DMS79 (cell line): Measurements from ENCODE around the gene CCSER1.

ENCODE experiments used
- DNase-seq: peaks from one replicate; lab custom pipeline; 2025; lab: John Stamatoyannopoulos, UW

Gene CCSER1

DNA sequence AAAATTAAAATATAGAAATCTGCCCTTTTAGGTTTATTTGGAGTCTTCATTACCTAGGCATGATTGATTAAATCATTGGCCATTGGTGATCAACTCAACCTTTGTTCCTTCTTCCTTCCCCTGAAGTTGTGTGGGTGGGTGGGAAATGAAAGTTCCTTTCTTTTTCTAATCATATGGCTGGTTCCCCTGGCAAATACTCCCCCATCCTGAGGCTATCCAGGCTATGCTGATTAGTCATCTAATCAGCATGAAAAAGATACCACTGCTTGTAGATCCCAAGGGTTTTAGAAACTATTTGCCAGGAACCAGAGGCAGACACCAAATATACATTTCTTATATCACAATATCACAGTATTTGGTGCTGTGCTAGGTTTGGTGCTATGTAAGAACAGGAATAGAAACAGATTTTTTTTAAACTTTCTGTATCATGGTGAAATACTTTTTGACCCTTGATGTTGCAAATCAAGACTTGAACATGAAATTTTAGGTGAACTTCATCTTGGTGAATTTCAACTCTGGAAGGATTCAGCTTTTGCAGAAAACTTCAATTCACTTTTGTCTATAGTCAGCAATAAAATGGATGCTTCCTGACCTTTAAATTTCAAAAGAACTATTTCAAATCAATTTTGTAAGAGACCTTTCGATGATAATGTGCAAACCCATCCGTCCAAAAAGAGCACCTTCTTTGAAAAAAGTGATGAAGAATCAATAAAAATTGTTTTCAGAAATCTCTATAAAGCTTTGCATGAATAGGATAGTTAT, 71.1 kb downstream of the CCSER1 start:
- DNase-seq: no peak

DNA sequence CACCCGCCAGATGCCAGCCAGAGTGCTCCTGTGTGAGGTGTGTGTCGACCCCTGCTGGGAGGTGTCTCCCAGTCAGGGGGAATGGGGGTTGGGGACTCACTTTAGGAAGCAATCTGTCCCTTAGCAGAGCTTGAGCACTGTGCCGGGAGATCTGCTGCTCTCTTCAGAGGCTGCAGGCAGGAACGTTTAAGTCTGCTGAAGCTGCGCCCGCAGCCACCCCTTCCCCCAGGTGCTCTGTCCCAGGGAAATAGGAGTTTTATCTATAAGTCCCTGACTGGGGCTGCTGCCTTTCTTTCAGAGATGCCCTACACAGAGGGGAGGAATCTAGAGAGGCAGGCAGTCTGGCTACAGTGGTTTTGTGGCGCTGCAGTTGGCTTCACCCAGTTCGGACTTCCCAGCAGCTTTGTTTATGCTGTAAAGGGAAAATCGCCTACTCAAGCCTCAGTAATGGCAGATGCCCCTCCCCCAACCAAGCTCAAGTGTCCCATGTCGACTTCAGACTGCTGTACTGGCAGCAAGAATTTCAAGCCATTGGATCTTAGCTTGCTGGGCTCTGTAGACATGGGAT, 80.8 kb downstream of the CCSER1 start:
- no peak for DNase-seq

DNA sequence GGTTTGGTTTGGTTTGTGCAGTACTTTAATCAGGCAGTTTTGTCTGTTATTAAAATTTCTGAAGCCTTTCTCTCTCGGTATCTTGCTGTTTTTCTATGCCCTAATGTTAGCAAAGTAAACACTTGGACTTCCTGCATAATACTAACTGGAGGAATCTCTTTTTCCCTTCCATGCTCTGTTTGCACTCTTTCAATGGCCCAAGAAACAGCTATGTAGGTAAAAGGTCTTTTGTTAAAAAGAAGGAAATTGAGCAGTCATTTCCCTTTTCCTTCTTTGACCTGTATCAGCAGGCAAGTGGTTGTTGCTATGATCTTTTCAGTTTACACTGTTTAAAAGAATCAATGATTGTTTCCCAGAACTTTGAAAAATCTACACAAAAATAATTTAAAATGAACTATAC, 82.7 kb downstream of the CCSER1 start:
- DNase-seq: no peak

DNA sequence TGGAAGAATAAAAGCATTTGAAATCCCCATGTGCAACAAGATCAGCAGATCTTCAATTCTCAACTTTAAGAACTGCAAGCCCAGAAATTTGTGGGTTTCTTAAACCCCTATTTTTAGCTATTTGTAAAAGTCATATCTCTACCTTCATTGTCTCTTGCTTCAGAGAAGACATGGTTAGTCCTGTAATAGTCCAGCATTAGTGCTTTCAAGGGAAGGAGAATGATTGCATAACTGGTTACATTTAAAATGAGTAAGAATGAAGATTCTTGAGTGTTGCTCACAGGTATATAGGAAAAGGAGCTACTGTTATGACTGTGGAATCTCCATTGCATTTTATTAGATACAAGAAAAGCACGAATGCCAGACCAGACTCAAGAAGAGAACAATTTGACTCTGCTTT, 84.0 kb downstream of the CCSER1 start:
- no peak for DNase-seq

DNA sequence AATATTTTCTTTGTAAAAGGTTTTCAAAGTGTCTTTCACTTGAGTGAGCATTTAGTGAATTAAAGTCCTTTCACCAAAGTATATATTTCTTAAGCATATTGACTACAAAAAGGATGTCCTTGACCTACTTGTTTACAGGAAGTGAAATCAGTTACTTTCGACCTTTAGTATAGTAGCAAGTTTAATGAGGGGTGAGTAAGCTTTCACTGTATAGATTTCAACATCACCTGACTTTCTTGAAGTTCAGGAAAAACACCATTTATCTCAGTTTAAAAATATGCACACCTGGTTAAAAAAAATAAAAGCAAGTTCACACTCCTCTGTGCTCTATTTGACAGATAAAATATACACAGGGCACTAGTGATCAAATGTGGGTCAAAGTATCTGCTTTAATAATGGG, 88.1 kb downstream of the CCSER1 start:
- DNase-seq: no peak

DNA sequence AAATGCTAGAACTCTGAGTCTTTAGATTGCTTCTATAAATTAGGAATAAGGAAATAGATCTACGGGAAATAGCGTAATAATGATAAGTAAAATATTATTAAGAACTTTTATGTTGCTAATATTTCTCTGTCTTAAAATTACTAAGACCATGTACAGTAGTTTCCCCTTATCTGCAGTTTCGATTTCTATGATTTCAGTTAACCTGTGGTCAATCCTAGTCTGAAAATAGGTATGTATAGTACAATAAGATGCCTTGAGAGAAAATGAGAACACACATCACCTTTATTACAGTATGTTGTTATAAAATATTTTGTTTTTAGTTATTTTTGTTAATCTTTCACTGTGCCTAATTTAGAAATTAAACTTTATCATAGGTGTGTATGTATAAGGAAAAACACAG, 92.6 kb downstream of the CCSER1 start:
- DNase-seq: no peak

DNA sequence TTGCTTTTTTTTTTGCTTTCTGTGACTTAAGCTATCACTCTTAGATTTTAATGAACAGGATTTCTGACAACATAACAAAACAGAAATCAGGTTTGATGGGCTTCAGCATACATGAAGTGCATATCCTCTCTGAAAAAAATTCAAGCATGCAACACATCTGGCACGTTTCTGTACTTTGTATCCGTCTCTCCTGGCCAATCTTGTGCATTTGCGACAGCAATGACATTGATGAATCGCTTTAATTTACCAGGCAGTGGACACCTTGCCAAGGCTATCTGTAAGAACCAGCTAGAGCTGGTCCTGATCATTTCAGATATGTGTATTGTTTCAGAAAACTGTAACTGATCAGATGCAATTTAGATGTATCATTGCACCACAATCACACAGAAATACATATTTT, 93.3 kb downstream of the CCSER1 start:
- no peak for DNase-seq

DNA sequence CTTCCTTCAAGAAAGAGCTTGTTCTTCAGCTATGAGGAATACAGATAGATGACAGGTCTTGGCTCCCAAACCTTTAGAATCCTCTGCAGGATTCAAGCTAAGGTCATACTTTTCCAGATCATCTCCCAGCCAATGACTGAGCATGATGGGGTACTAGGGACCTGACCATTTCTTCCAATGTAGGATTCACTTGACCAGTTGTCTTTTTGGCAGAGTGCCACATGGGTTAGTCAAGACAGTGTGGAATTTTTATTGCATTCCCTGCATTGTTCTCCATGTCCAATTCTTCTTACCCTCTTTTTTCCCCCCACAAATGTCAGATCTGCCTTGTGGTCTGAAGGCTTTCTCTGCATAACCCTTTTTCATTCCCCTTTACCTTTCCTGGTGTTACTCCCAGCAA, 99.5 kb downstream of the CCSER1 start:
- no peak for DNase-seq

DNA sequence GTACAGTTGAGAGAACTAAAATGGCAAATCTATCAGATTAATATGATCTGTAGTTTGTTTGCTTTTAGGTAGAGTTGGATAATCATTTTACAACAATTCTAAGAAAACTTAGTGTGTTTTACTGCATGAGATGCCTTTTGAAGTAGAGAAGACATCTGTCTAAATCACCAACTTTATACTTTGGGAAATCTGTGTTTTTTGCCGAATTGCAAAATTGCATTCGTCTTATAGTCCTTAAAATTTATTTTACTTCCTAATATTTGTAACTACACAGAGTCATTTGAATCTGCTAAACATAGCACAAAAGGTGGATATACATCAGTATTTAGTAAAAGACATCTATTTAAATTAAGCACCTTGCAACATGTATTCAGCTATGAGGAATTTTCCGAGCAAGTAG, 100.0 kb downstream of the CCSER1 start:
- DNase-seq: no peak

DNA sequence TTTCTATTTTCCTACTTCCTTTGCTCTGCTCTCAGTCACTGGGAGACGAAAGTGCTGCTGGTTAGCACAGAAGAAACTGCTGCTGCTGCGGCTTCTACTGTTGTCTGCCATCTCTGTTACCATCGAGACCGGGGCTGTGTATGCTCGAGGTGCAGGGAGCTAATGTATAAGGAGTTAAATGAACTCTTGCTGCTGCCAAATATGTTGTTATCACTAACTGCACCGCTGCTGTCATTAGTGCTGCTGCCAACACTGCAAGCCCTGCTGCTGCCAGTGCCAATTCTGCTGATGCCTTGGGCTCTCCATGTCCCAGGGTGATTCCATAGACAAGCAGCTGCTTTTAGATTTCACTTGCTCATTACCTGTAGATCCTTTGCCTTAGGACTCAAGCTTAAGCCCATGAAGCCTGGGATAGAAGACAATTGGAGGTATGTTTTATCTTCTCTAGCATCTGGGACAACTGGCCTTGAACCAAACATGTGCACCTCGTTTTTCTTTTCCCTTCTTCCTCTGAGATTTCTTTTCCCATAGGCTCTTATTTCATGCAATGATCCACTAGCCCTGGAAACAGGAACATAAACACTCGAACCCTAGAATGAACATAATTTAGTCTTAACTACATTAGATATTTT, 107.8 kb downstream of the CCSER1 start:
- no peak for DNase-seq

DNA sequence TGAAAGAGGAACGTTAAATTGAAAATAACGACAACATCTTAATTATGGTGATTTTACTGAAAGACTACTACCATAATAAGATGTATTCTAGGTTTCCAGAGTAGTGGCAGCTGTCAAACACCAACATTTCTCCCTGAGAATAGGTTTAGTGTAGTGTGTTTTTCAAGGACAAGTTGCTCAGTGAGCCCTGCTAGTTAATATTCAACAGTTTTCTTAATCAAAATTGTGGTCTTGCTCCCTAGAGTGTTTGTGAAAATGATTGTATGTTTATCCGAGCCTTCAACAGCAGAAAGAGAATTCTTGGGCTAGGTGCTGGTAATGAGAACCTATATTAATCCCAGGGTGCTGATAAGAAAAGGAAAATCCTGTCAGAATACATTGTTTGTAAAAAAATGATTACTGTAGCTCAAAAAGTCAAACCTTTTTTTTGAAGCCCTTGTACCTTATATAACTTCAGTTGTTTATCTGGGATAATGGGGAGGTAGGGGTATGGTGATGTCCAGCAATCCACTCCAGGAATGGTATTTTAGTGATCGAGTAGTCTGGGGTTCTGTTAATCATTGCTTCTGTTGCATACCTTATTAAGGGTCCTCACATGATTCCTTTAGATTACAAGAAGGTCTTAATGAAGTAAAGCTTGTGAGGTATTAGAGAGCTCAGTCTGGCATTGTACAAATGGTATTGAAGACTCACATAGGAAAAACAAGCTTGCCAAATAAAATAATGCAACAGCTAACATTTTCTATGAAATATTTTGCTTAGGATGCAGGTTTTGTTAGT, 110.7 kb downstream of the CCSER1 start:
- no peak for DNase-seq

DNA sequence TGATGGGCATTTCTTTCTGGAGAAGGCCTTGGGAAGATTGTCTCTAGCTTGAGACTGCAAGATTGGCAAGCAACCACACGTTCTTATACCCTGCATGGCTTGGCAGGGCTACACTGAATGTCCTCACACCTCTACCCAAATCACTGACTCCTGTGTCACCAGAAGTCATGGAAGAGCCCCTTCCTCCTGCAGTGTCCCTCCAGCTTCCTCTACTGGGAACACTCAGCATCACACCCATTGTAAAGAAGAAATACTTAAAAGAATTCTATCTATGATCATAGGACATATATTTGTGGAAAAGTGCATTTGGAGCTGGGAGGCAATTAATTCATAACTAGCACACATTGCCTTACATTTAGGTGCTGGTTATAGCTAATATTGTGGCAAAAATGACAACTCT, 113.1 kb downstream of the CCSER1 start:
- DNase-seq: no peak

DNA sequence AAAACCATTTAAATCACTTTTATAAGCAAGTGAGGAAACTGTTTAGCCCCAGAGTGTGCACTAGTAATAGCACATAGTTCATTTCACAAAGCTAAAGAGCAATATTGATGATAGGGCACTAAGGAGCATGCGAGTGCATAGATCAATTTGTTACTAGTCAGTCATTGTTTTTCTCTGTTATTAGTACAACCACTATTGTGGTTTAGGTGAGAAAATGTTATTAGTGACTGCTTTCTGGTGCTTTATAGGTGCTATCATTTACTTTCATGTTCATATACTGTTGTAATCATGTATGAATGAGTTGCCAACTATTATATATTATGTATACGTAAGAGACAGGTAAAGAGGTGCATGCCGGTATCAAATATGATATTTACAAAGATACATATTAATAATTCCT, 113.8 kb downstream of the CCSER1 start:
- DNase-seq: no peak

DNA sequence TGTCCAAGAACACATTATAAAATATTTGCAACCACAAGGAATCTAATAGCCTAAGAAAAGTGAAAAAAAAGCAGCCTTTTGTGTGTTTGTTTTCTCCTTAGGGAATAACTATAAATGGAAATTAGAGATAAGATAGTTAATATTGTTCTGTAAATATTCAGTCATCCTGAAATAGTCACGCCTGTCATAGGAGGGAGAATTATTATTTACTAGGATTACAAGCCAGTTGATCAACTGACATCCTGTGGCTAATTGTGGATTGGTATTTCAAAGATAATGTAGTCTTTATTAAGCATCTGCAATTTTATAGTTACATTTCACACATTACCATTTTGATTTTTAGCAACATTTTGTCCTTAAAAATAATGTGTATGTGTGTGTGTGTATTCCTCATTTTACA, 118.6 kb downstream of the CCSER1 start:
- DNase-seq: no peak

DNA sequence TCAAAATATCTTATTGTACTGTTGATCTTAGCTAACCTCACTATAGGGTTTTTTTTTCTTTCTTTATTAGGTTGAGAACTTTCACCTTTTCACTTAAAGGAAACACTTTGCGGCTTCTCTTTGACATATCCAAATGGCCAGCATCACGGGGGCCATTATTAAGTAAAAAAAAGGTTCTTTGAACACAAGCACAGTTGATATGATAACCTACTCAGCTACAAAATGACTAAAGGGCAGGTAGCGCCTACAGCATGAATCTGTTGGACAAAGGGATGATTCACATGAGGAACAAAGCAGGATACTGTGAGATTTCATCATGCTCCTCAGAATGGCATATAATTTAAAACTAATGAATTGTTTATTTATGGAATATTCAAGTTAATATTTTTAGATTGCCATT, 119.6 kb downstream of the CCSER1 start:
- DNase-seq: no peak

DNA sequence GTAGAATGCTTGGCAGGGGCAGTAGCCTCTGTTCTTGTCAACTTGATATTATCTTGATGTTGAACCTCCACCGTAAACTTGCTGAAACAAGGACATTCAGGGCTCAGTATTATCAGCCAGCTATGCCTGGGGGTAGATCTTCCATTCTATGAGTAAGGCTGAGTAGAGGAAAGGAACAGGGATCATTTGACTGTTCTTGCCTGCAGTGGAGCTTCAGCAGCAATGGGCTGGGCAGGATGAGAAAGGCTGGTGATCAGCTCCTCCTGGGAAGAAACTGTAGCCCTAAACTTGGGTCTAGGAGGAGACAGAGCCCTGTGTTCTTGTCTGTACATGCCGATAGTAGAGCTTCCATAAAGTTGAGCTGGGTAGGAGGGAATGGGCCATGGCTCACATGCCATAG, 127.2 kb downstream of the CCSER1 start:
- no peak for DNase-seq

DNA sequence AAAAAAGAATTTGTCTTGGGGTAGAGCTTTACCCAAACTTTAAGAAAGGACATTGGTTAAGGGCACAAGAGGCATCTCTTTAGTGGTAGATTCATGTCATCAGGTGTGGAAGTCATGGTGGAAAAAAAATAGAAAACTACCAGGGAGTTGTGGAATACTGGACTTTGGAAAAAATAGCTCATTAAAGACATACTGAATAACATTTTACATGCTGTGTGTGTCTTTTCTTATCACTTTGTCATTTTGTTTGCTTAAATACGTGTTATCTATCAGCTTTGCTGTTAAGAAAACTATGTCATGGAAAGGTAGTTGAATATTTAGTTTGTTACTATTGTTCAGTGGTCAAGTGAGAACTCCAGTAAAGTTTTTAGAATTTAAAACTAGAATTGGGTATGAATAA, 147.0 kb downstream of the CCSER1 start:
- DNase-seq: no peak

DNA sequence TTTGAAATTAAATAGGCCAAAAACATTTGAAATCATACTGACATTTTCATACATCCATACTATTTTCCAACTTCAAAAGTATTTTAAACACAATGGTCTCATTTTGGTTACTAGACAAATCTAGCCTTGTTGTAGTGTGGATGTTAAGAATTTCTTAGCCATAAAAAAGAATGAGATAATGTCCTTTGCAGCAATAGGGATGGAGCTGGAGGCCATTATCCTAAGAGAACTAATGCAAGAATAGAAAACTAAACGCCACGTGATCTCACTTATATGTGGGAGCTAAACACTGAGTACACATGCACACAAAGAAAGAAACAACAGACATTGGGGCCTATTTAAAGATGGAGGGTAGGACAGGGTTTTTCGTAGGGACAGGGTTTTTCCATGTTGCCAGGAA, 153.8 kb downstream of the CCSER1 start:
- no peak for DNase-seq

DNA sequence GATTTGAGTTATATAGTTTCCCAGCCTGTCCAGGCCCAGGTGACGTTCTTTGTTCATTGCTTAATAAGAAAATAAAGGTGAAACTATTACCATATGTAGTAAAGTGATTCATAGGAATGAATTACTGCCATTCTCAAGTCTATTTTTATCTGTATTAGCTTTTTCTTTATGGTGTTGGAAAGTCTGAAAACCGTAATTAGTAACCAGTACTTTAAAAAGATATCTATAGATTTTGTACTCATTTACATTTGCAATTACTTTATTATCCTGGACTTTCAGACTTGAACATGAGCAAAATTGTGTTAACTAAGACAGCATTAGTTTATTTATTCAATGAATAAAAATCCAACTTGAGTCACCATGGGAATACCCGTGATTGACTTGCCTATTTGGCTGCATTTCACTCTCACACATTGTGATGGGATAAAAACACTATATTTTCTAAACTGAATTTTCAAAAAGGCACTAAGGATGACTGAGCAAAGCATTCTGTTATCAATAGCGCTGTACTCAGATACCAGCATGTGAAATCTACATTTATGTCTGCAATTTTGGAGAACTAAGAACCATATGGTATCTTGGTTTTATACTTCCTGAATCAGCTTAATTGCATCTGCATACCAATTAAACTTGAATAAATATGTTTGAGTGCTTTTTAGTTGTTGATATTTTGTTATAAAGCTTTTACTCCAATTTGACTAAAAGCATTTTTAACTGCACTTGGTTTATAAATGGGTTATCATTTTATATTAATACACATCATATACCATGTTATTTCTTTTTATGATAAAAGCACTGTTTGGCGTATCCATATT, 154.6 kb downstream of the CCSER1 start:
- DNase-seq: no peak

DNA sequence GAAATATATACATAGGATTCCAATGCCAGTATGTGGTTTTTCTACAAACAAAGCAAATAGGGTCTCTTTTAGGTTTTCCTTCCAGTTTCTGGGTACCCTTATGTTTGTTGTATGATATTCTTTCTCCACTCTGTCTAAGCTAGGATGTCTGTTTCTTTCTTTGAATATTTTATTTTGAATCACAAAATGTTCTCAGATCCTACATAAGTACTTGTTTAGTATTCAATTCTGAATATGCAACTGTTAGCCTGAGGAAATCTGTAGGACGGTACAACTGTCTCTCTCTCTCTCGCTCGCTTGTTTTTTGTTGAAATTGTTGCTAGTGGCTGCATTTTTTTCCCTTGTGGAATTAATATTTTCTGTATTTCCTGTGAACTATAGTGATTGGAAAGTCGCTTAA, 163.2 kb downstream of the CCSER1 start:
- DNase-seq: no peak

DNA sequence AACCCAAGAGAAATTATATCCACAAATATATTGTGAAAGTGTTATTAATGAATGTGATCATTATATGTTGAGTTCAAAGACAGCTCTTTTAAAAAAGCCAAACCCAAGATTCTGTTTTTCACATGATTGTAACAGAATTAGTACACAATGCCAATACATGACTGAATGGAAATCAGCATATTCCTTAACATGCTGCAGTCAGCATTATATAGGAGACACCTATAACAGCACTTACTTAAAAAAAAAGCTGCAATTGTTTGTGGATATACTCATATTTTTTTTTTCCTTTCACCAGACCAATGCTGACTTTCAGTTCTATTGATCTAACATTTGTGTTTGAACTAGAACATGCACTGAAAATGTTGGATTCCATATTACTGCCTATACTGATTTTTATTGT, 165.2 kb downstream of the CCSER1 start:
- no peak for DNase-seq

DNA sequence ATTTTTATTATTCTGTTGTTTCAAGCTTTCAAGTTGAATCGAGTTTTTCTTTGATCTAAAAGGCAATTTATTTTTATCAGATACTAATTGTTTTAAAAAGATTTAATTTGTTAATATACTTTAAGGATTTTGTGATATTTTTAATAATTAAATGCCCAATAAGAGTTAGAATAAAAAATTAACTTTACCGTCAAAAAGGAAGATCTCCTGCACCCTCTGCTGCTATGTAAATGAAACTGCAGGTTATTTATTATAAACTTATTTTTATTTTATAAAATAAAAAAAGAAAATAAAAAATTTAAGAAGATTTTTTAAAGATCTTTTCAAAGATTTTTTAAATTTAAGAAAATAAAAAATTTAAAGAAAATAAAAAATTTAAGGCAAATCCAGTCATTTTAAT, 166.1 kb downstream of the CCSER1 start:
- no peak for DNase-seq
